Hepatic stellate cell (primary cell): ENCODE measurements around the gene G2E3.
"Not testable (repeated sequence)": the region's sequence is repeated elsewhere in the genome, so short reads cannot be mapped to it uniquely, and the experiment has no call there.

Experiments used
- DNase-seq: peaks from one replicate; pipeline ENCODE4 v3.0.0; 2011; ENCODE audit warnings: low spot score

The G2E3 gene

DNA sequence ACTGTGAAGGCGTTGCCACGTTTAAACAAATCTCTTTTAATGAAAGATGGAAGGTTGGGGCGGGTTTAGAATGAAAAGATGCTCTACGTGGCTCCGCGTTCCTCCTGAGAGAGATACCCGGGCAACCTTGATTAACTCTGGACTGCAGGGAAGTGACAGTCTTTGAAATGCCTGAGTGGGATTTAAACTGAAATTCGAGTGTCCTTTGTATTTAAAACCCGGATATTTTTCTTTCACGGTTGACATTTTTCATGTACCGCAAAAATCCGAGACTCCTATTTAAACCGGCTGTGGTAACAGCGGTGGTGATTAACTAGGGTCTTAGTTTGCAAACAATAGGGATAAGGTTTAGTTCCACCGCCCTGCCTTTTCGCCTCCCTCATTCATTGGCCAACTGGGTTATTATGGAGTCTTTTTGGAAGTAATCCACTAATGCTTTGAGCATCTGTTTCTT, 707 bp downstream of the G2E3 start:
- DNase-seq = peak; percentile 24

DNA sequence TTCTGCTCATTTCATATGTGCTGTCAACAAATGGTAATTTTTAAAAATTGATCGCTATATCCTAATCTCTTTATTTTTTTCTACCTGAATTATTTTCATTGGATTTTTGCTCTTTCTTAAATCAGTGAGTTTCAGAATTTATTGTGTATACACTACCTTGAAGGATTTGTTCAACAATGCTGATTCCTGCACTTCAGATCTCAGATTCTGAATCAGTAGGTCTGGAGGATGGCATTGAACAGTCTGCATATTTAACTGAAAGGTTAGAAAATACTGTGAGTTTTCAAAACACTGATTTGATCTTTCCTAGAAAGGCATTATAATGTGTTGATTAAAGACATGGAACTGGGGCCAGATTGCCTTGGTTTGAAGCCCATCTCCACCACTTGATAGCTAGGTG, 1.6 kb downstream of the G2E3 start:
- DNase-seq = no peak

DNA sequence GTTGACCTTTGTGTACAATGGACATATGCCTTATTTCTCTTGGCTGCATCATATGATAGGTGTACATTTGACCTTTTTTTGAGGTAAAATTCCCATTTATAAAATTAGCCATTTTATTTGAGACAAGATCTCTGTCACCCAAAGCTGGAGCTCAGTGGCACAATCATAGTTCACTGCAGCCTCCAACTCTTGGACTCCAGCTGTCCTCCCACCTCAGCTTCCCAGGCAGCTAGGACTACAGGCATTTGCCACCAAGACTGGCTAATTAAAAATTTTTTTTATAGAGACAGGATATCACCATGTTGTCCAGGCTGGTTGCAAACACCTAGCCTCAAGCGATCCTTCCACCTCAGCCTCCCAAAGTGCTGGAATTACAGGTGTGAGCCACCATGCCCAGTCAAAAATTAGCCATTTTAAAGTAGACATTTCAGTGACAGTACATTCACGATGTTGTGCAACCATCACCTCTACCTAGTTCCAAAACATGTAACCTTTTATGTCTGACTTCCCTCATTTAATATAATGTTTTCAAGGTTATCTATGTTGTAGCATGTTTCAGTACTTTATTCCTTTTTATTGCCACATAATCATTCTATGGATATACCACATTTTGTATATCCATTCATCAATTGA, 5.4 kb downstream of the G2E3 start:
- no peak for DNase-seq

DNA sequence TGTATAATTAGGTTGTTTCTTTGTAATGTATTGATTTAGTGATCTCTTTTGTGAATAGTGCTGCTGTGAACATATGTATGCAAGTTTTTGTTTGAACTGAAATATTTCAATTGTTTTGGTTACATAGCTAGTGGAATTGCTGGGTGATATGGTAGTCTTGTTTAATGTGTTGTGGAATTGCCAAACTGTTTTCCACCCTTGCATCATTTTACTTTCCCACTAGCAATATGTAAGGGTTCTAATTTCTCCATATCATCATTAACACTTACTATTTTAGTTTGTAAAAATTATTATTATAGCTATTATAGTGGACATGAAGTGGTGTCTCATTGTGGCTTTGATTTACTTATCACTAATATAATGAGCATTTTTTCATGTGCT, 5.9 kb downstream of the G2E3 start:
- no peak for DNase-seq

GRCh38 chr14:30569216-30569902, 10.4 kb downstream of the G2E3 start:
- no peak for DNase-seq

GRCh38 chr14:30569903-30570226, 10.9 kb downstream of the G2E3 start:
- no peak for DNase-seq

- DNase-seq = no peak
These were observed 13.3 kb downstream of the G2E3 start for GRCh38 chr14:30572237-30572636.

DNA sequence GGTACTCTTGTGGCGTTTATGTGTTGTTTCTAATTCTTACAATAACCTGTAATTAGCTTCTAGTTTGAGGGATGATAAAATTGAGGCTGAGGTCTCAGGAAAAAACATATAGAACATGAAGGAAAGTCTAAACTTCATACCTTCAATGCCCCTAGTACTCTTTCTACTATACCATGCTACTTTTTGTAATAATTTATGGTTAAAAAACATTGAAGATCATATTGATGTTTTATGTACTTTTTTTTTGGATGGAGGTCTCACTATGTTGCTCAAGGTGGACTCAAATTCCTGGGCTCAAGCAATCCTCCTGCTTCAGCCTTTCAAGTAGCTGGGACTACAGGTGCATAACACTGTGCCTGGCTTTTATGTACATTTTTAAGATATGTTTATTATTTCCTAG, 13.8 kb downstream of the G2E3 start:
- no peak for DNase-seq

DNA sequence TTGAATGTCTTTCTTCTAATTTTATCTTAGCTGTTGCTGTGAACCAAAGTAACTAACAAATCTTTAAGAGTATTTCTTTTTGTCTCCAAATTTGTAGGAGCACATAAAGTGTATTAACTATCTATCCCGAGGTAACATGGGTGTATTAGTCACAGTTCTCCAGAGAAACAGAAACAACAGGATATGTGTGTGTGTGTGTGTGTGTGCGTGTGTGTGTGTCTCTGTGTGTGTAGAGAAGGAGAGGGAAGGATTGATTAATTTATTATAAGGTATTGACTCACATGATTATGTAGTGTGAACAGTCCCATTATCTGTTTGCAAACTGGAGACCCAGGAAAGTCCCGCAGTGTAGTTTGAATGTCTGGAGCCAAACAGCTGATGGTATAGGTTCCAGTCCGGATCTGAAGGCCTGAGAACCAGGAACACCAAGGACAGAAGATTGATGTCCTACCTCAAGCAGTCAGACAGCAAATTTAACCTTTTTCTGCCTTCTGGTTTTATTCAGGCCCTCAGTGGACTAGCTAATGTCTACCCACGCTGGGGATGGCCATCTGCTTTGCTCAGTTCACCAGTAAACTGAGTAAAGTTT, 14.4 kb downstream of the G2E3 start:
- no peak for DNase-seq

DNA sequence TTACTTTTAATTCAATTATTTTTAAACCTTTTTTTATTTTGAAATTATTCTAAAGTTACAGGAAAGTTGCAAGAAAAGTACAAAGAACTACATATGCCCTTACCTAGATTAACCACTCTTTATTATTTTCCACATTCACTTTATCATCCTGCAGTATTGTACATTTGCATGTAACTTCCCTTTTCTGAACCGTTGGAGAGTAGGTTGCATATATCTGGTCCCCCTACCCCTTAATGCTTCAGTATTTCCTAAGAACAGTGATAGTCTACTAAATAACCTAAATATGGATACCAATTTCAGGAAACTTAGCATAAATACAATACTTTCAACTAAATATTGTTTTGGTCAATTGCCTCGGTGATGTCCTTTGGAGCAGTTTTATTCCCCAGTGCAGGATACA, 15.0 kb downstream of the G2E3 start:
- DNase-seq = no peak

- not testable (repeated sequence) for DNase-seq
These were observed 15.8 kb downstream of the G2E3 start for GRCh38 chr14:30574777-30575176.

GRCh38 chr14:30576333-30576732, 17.4 kb downstream of the G2E3 start:
- DNase-seq = not testable (repeated sequence)

GRCh38 chr14:30580616-30581282, 21.8 kb downstream of the G2E3 start:
- DNase-seq = no peak

- no peak for DNase-seq
These were observed 22.3 kb downstream of the G2E3 start for GRCh38 chr14:30581283-30581625.

- DNase-seq = no peak
These were observed 23.4 kb downstream of the G2E3 start for GRCh38 chr14:30582376-30582775.

GRCh38 chr14:30584058-30584630, 25.2 kb downstream of the G2E3 start:
- DNase-seq = no peak

- DNase-seq = no peak
These were observed 26.2 kb downstream of the G2E3 start for GRCh38 chr14:30585204-30585603.

DNA sequence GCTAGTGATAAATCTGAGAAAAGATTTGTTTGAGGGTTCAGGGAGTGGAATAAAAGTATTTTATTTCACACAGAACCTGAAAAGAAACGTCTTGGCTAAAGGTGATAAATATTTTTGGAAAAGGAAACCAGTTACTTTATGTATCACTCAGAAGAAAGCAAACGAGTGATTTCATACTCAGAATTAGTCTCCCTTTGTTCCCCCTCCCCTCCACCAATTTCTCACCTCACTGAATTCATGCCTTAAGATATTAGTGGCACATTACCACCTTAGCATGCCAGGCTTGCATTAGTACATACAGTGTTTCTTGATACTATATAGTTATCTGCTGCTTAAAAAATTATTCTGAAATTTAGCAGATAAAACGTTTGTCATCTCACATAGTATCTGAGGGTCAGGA, 28.2 kb downstream of the G2E3 start:
- no peak for DNase-seq

GRCh38 chr14:30588873-30589272, 29.9 kb downstream of the G2E3 start:
- DNase-seq = no peak

DNA sequence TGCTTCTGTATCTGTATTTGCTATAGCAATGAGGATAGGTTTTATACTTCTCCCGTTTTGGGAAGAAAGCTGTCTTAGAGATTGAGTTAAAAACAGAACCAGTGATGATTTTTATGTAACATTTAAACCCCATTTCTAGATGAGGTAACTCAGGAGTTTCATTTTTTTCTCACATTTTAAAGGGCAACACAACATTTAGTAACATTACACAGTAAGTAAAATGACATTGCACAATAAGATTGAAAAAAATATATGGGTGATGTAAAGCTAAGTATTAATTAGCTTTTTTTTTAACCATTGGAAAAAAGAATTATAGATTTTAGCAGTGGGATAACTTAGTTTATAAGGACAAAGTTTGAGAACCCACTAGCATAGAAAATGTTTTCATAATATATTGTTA, 38.0 kb downstream of the G2E3 start:
- no peak for DNase-seq

DNA sequence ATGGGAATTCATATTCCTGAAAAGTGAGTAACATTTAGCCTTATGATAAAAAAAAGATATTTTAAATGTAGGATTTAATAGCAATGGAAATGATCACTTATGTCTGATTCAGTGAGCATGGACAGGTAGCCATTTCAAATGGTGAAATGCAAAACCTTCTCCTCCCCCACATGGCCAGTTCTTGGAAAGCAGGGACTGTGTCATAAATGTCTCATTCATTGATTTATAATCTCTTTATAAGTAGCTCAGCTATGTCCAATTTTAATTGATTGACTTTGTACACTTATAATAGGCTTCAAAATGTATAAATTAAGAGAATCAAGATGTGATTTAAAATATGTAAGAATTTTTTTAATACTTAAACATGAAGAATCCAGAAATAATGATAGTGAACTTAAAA, 38.5 kb downstream of the G2E3 start:
- DNase-seq = no peak

GRCh38 chr14:30600922-30601918, 42.3 kb downstream of the G2E3 start:
- DNase-seq = no peak
